ENCODE data around the gene IRX6.

DNA sequence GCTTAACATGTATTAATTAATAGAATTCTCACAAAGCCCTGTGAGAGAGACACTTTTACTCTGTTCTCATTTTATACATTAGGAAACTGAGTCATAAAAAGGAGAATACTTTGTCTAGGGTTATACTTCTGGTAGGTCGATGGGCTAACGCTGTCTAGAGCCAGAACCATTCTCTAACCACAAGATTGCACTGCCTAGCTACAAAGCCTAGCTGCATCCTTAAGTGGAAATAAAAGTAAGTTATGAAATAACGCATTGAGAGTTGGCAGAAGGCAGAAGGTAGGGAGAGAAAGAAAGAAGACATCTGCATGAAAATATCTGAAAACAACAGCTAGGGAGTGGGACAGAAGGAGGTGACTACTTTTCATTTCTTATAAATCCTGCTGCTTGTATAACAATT, 33.2 kb downstream of the IRX6 start:
- TF ChIP-seq GATA2 (IDR thresholded peaks at IDR 0.05; ENCODE audit: low read depth, low read length) (no peak), GATA3 (IDR thresholded peaks at IDR 0.05; ENCODE audit: low read depth, low read length) (no peak)

All from SH-SY5Y (cell line).